A549 (cell line): ENCODE measurements around the gene INSYN2B. TPM values are rescaled to one million over a fixed set of nuclear protein-coding genes. Genes with fewer than 3 reads are reported as not detected.

Experiments
- ATAC-seq, 2 experiments: fragments of 200-7000 bp in 1 of 2; fragments of >200 bp in 1 of 2; cut with Nextera tagmentation in 1 of 2; cut with Tn5 transposase in 1 of 2; 3 replicates each; pipeline versions ENCODE4 v1.8.0 to v1.9.1; 2018 to 2020; ENCODE audit warnings: mild to moderate bottlenecking in 1 of 2, moderate library complexity in 1 of 2
- CTCF ChIA-PET: fragments of 300-600 bp; sonication (Branson Sonifier 250); formaldehyde crosslinking; extraction: SDS; loops from one replicate; lab custom pipeline; 2021; ENCODE audit warnings: antibody characterized with exemption, inconsistent platforms; lab: Yijun Ruan, JAX
- POLR2A ChIA-PET: fragments of 350-600 bp; formaldehyde crosslinking; extraction: SDS; loops from one replicate; lab custom pipeline; 2021; ENCODE audit warnings: antibody characterized with exemption, inconsistent platforms; lab: Yijun Ruan, JAX
- DNase-seq, 2 experiments: peaks; one replicate each; pipeline versions ENCODE4 v3.0.0 to v3.0.0-alpha.2; 2011 to 2016; ENCODE audit warnings: low read depth in 1 of 2, low spot score in 1 of 2
- FAIRE-seq: peaks from 2 replicates; lab custom pipeline; 2011; peaks lifted over from hg19 to GRCh38; lab: Jason Lieb, UNC
- H3K27ac ChIP-seq, 2 experiments: fragments of >200 bp; sonication (Bioruptor Twin); formaldehyde crosslinking; 3 replicates each; pipeline ENCODE4 v1.5.1; 2016 to 2017
- H3K4me1 ChIP-seq: fragments of >200 bp; sonication (Bioruptor Twin); formaldehyde crosslinking; 3 replicates; pipeline ENCODE4 v1.6.1; 2016
- H3K4me2 ChIP-seq: fragments of >200 bp; sonication (Bioruptor Twin); formaldehyde crosslinking; 3 replicates; pipeline ENCODE4 v1.6.1; 2016
- H3K4me3 ChIP-seq: fragments of >200 bp; sonication (Bioruptor Twin); formaldehyde crosslinking; 3 replicates; pipeline ENCODE4 v1.5.1; 2016
- H3K9me3 ChIP-seq: fragments of >200 bp; sonication (Bioruptor Twin); formaldehyde crosslinking; 3 replicates; pipeline ENCODE4 v1.6.1; 2016
- CBX2 ChIP-seq: fragments of 200-600 bp; sonication (generic); IDR thresholded peaks from 2 replicates; pipeline ENCODE4 v1.6.1; 2016; ENCODE audit warnings: low read depth, mild to moderate bottlenecking, borderline replicate concordance
- CHD4 ChIP-seq: fragments of 200-600 bp; sonication (generic); IDR thresholded peaks from 2 replicates; pipeline ENCODE4 v1.6.1; 2016; ENCODE audit warnings: antibody characterized with exemption, mild to moderate bottlenecking, borderline replicate concordance
- ESRRA ChIP-seq: fragments of 150-350 bp; IDR thresholded peaks from 2 replicates; pipeline ENCODE4 v1.6.1; 2014; ENCODE audit warnings: mild to moderate bottlenecking, low read length, borderline replicate concordance
- FOSB ChIP-seq: fragments of 250-450 bp; sonication (Bioruptor Pico); IDR thresholded peaks from 2 replicates; pipeline ENCODE4 v1.5.0; 2020; ENCODE audit warnings: mild to moderate bottlenecking, moderate library complexity
- GATA3 ChIP-seq: IDR thresholded peaks from 2 replicates; pipeline ENCODE4 v1.6.1; 2012; ENCODE audit warnings: borderline replicate concordance
- HDAC2 ChIP-seq: fragments of 200-600 bp; sonication (generic); IDR thresholded peaks from 2 replicates; pipeline ENCODE4 v1.6.1; 2016
- HEYL ChIP-seq: fragments of 250-450 bp; sonication (Bioruptor Pico); IDR thresholded peaks from 2 replicates; pipeline ENCODE4 v1.8.0; 2021; ENCODE audit warnings: mild to moderate bottlenecking, moderate library complexity
- HOXA7 ChIP-seq: fragments of 250-450 bp; sonication (Bioruptor Pico); IDR thresholded peaks from 2 replicates; pipeline ENCODE4 v1.5.0; 2020; ENCODE audit warnings: mild to moderate bottlenecking, moderate library complexity
- JUNB ChIP-seq: fragments of >200 bp; sonication (Bioruptor Twin); formaldehyde crosslinking; IDR thresholded peaks from 2 replicates; pipeline ENCODE4 v1.6.1; 2016
- KDM1A ChIP-seq: fragments of 200-600 bp; sonication (generic); IDR thresholded peaks from 2 replicates; pipeline ENCODE4 v1.6.1; 2016; ENCODE audit warnings: low read depth, mild to moderate bottlenecking
- KDM5A ChIP-seq: fragments of 200-600 bp; sonication (generic); IDR thresholded peaks from 2 replicates; pipeline ENCODE4 v1.6.1; 2016; ENCODE audit warnings: antibody characterized with exemption, mild to moderate bottlenecking
- MAFK ChIP-seq: fragments of 450-650 bp; IDR thresholded peaks from 2 replicates; pipeline ENCODE4 v1.6.1; 2014; ENCODE audit not compliant: partially characterized antibody
- MAZ ChIP-seq: fragments of 150-350 bp; IDR thresholded peaks from 2 replicates; pipeline ENCODE4 v1.6.1; 2014; ENCODE audit warnings: antibody characterized with exemption, low read depth, low read length, borderline replicate concordance
- MYC ChIP-seq: IDR thresholded peaks from 2 replicates; pipeline ENCODE4 v1.6.1; 2012; ENCODE audit warnings: mild to moderate bottlenecking, inconsistent platforms, low read length, improper control_type of control experiment, borderline replicate concordance
- PBX3 ChIP-seq: IDR thresholded peaks from 2 replicates; pipeline ENCODE4 v1.6.1; 2012
- POLR2A ChIP-seq: IDR thresholded peaks from 2 replicates; pipeline ENCODE4 v1.6.1; 2012; ENCODE audit warnings: mild to moderate bottlenecking, low read length
- RFX5 ChIP-seq: fragments of 450-650 bp; IDR thresholded peaks from 2 replicates; pipeline ENCODE4 v1.7.1; 2014; ENCODE audit warnings: antibody characterized with exemption, mild to moderate bottlenecking, moderate library complexity
- RNF2 ChIP-seq: fragments of 200-600 bp; sonication (generic); IDR thresholded peaks from 2 replicates; pipeline ENCODE4 v1.6.1; 2016; ENCODE audit warnings: low read depth, mild to moderate bottlenecking, antibody characterized with exemption, moderate library complexity, borderline replicate concordance
- SMC3 ChIP-seq: fragments of >200 bp; sonication (Bioruptor Twin); formaldehyde crosslinking; IDR thresholded peaks from 3 replicates; pipeline ENCODE4 v1.6.1; 2018; ENCODE audit warnings: inconsistent platforms
- SREBF2 ChIP-seq: fragments of 450-650 bp; IDR thresholded peaks from 2 replicates; pipeline ENCODE4 v1.6.1; 2014; ENCODE audit warnings: mild to moderate bottlenecking, moderate library complexity
- TFCP2L1 ChIP-seq: fragments of 250-450 bp; sonication (Bioruptor Pico); IDR thresholded peaks from 2 replicates; pipeline ENCODE4 v1.5.0; 2021; ENCODE audit warnings: mild to moderate bottlenecking
- ZFP36 ChIP-seq: fragments of 450-650 bp; IDR thresholded peaks from 2 replicates; pipeline ENCODE4 v1.6.1; 2014; ENCODE audit warnings: borderline replicate concordance; ENCODE audit not compliant: partially characterized antibody
- ZNF302 ChIP-seq: fragments of 250-450 bp; sonication (Bioruptor Pico); IDR thresholded peaks from 2 replicates; pipeline ENCODE4 v1.9.0; 2021; ENCODE audit warnings: inconsistent platforms, mild to moderate bottlenecking, moderate library complexity
- ZSCAN20 ChIP-seq: fragments of 250-450 bp; sonication (Bioruptor Pico); IDR thresholded peaks from 2 replicates; pipeline ENCODE4 v1.8.0; 2022; ENCODE audit warnings: mild to moderate bottlenecking, moderate library complexity
- WGBS: methylation state at CpG from one replicate; pipeline ENCODE4 v1.1.6; 2017; ENCODE audit errors: missing lambda C conversion rate; 5-methylcytosine and 5-hydroxymethylcytosine counted together
- polyA plus RNA-seq, 4 experiments: library from polyadenylated mRNA; depleted of rRNA in 3 of 4; stranded (reverse); fragments of >200 nt; fragmentation: RNase III in 1 of 4; extraction: RNeasy Plus Mini Kit Qiagen cat#74134 plus additional on column Dnase treatment in 1 of 4; gene quantifications; 2 replicates in 3 of 4; 3 replicates in 1 of 4; pipeline ENCODE4 v1.2.3, GENCODE V29; 2011 to 2017
- TF ChIP-seq, protein P1 (sequence below): fragments of 450-650 bp; IDR thresholded peaks from 2 replicates; pipeline ENCODE4 v1.6.1; 2014; ENCODE audit warnings: antibody characterized with exemption
- TF ChIP-seq, protein P2 (sequence below): IDR thresholded peaks from 2 replicates; pipeline ENCODE4 v1.6.1; 2012; ENCODE audit warnings: low read depth, borderline replicate concordance

INSYN2B gene
- polyA plus RNA-seq, 2 of the 4 experiments (the other 2 are of a cell fraction) = 0.26 to 0.46 TPM

GRCh38 chr5:169893571-169893970 lies 86.7 kb downstream of the INSYN2B start:
- no peak for ATAC-seq
- no peak for TF ChIP-seq CHD4
- TF ChIP-seq SMC3 = no peak
- no peak for TF ChIP-seq PBX3
- no peak for TF ChIP-seq HOXA7 (CRISPR knock-in tag)
- TF ChIP-seq MAZ = no peak
- TF ChIP-seq GATA3 = no peak
- TF ChIP-seq RFX5 = no peak
- TF ChIP-seq FOSB (CRISPR knock-in tag) = no peak
- no peak for TF ChIP-seq MAFK
- no peak for TF ChIP-seq TFCP2L1
- TF ChIP-seq ZFP36 = no peak
- TF ChIP-seq JUNB = no peak
- TF ChIP-seq KDM1A = no peak
- TF ChIP-seq HDAC2 = no peak
- TF ChIP-seq, protein P1, sequence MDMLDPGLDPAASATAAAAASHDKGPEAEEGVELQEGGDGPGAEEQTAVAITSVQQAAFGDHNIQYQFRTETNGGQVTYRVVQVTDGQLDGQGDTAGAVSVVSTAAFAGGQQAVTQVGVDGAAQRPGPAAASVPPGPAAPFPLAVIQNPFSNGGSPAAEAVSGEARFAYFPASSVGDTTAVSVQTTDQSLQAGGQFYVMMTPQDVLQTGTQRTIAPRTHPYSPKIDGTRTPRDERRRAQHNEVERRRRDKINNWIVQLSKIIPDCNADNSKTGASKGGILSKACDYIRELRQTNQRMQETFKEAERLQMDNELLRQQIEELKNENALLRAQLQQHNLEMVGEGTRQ = no peak
- TF ChIP-seq ZNF302 (CRISPR knock-in tag) = no peak
- DNase-seq = no peak
- no peak overlapping the region for H3K4me2 ChIP-seq
- no peaks in the 10 kb centered on the region for H3K9me3 ChIP-seq
- POLR2A ChIA-PET = no interaction called here
- no peak for FAIRE-seq
- CTCF ChIA-PET = interaction anchor here (0.7 to 2.8 kb wide), 2 partner anchors 18 to 86 kb away, joined by 3 to 8 read pairs; partner anchors contain the start of gene INSYN2B
- H3K4me1 ChIP-seq = no peaks in the 10 kb centered on the region
- H3K27ac ChIP-seq = no peak overlapping the region
- no peak overlapping the region for H3K4me3 ChIP-seq
- 42% methylated on average over 2 of the region's 2 CpGs for WGBS

DNA sequence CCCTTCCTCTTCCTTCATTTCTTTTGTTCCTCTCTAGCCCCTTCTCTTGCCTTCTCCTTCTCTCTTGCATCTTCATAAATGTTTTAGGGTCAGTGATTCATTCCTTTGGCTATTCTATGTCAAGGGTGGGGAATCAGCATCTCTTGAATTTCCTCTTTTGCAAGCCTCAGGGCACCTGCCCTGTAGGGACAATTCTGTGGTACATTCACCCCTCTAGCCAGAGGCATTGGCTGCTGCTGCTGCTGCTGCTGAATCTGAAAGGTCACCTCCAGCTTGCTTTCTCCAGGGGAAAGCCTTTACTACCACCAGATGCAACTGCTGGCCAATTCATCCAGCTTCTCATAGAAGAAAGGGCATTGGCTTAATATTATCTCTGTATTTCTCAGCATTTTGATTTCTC lies 87.3 kb downstream of the INSYN2B start:
- H3K4me3 ChIP-seq = no peak overlapping the region
- no peaks in the 10 kb centered on the region for H3K4me1 ChIP-seq
- CTCF ChIA-PET = interaction anchor here (0.7 to 2.8 kb wide), 2 partner anchors 18 to 87 kb away, joined by 3 to 8 read pairs; partner anchors contain the start of gene INSYN2B
- H3K27ac ChIP-seq = no peak overlapping the region
- no peak for TF ChIP-seq SREBF2
- TF ChIP-seq, all 56 proteins: peak for 0
- POLR2A ChIA-PET = no interaction called here
- FAIRE-seq (no peak), DNase-seq (no peak), ATAC-seq (no peak)
- no peaks in the 10 kb centered on the region for H3K9me3 ChIP-seq
- no peak overlapping the region for H3K4me2 ChIP-seq

DNA sequence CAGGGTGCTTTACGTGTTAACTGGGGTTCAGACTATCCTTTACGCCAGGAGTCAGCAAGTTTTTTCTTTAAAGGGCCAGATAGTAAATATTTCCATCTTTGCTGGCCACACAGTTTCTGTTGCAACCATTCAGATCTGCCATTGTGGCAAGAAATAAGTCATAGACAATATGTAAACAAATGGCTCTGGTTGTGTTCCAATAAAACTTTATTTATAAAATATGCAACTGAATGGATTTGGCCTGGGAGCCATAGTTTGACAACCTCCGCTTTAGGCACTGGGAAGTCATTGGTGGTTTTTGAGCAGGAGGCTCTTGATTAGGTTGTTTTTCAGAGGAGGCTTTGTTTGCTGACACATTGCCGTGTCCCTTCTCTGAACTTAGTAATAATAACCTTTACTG lies 90.7 kb downstream of the INSYN2B start:
- Histone ChIP-seq H3K4me1 (no peaks in the 10 kb centered on the region), H3K9me3 (no peaks in the 10 kb centered on the region), H3K4me2 (no peak overlapping the region), H3K4me3 (no peak overlapping the region), H3K27ac (no peak overlapping the region)
- no peak for ATAC-seq
- ChIA-PET CTCF (no interaction called here), POLR2A (no interaction called here)
- no peak for FAIRE-seq
- TF ChIP-seq HEYL (CRISPR knock-in tag) (no peak), POLR2A (no peak)
- TF ChIP-seq, protein P2, sequence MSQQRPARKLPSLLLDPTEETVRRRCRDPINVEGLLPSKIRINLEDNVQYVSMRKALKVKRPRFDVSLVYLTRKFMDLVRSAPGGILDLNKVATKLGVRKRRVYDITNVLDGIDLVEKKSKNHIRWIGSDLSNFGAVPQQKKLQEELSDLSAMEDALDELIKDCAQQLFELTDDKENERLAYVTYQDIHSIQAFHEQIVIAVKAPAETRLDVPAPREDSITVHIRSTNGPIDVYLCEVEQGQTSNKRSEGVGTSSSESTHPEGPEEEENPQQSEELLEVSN = no peak
- WGBS = 78% methylated on average over 4 of the region's 4 CpGs
- DNase-seq = no peak

DNA sequence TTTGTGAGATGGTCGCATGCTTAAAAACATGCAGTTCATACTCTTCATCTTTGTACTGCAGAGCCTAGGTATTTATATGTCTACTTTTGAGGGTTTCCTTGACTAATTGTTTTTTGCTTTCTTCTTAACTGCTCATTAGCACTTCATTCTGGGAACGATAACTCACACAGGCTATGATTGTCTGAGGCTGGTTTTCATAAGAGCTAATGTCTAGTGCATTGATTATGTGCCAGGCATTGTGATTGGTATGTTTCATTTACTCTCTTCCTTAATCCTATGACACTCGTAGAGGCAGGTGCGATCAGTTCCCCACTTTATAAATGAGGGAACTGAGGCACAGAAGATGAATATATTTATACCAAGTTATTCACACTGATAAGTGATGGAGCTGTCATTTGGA lies 93.6 kb downstream of the INSYN2B start:
- POLR2A ChIA-PET = no interaction called here
- ATAC-seq (no peak), FAIRE-seq (no peak), DNase-seq (no peak)
- WGBS = 78% methylated on average over 4 of the region's 4 CpGs
- no peak overlapping the region for H3K4me3 ChIP-seq
- no peaks in the 10 kb centered on the region for H3K4me1 ChIP-seq
- no peak overlapping the region for H3K4me2 ChIP-seq
- H3K9me3 ChIP-seq = no peaks in the 10 kb centered on the region
- no peak overlapping the region for H3K27ac ChIP-seq
- CTCF ChIA-PET = interaction anchor here (0.7 to 2.3 kb wide), 2 partner anchors 93 to 185 kb away, joined by 3 to 5 read pairs; partner anchors contain the start of gene INSYN2B
- TF ChIP-seq CBX2 = no peak
- no peak for TF ChIP-seq CHD4
- TF ChIP-seq RNF2 = no peak
- no peak for TF ChIP-seq ESRRA
- TF ChIP-seq, protein P1 = no peak
- no peak for TF ChIP-seq MYC
- no peak for TF ChIP-seq GATA3
- no peak for TF ChIP-seq KDM5A
- TF ChIP-seq ZSCAN20 (CRISPR knock-in tag) = no peak
- no peak for TF ChIP-seq HDAC2
